Skeletal muscle satellite cell (primary cell): ENCODE results near the gene GXYLT2.

Experiments used
- H3K27me3 ChIP-seq: 2 replicates; pipeline ENCODE4 v1.7.0; 2013; ENCODE audit warnings: low read length; ENCODE audit not compliant: control insufficient read depth, insufficient read depth
- H3K36me3 ChIP-seq: 2 replicates; pipeline ENCODE4 v1.7.0; 2013; ENCODE audit warnings: mild to moderate bottlenecking, control low read depth, low read length; ENCODE audit not compliant: insufficient read depth
- H3K4me1 ChIP-seq: 2 replicates; pipeline ENCODE4 v1.7.0; 2013; ENCODE audit warnings: low read length; ENCODE audit not compliant: control insufficient read depth, insufficient read depth
- H3K4me2 ChIP-seq: 2 replicates; pipeline ENCODE4 v1.7.0; 2013; ENCODE audit warnings: mild to moderate bottlenecking, low read length
- H3K4me3 ChIP-seq: 2 replicates; pipeline ENCODE4 v1.7.0; 2013; ENCODE audit warnings: low read length
- H3K9ac ChIP-seq: 2 replicates; pipeline ENCODE4 v1.7.0; 2013; ENCODE audit warnings: mild to moderate bottlenecking, low read depth, low read length, moderate library complexity
- H3K9me3 ChIP-seq: replicated peaks from 2 replicates; pipeline ENCODE4 v1.7.0; 2013; ENCODE audit warnings: mild to moderate bottlenecking, control low read depth, low read length

The GXYLT2 gene

DNA sequence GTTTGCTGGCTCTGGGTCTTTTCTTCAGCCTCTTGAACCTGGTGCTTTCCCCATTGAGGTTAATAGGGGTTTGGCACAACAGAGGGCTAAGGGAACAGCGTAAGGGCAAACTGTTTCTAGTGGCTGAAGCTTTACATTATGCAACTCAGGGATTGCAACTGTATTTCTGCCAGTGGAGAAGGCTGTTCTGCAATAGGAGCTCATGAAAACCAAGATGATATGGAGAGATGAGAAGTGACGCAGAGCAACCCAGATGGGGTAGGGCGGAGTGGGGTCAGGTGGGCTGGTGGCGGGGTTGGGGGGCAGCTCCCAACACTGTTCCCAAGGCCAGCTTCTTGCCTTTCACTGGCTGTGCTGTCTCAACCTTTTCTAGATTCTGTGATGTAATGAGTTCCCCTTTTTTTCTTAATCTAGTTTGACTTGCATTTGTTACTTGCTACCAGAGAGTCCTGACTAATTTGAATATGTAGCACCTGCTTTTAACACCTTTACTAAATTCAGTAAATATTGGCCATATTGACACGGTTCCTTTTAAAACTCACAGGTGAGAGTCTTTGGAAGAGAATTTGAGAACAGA lies 7.2 kb downstream of the GXYLT2 start:
- H3K27me3 ChIP-seq, result peaks cover 5% of the 10 kb centered on the region
- peaks cover 32% of the 10 kb centered on the region for H3K4me1 ChIP-seq
- H3K4me2 ChIP-seq, result no peak overlapping the region
- no peak overlapping the region for H3K4me3 ChIP-seq
- no peak overlapping the region for H3K9ac ChIP-seq
- H3K9me3 ChIP-seq, result no peaks in the 10 kb centered on the region
- H3K36me3 ChIP-seq, result no peaks in the 10 kb centered on the region

DNA sequence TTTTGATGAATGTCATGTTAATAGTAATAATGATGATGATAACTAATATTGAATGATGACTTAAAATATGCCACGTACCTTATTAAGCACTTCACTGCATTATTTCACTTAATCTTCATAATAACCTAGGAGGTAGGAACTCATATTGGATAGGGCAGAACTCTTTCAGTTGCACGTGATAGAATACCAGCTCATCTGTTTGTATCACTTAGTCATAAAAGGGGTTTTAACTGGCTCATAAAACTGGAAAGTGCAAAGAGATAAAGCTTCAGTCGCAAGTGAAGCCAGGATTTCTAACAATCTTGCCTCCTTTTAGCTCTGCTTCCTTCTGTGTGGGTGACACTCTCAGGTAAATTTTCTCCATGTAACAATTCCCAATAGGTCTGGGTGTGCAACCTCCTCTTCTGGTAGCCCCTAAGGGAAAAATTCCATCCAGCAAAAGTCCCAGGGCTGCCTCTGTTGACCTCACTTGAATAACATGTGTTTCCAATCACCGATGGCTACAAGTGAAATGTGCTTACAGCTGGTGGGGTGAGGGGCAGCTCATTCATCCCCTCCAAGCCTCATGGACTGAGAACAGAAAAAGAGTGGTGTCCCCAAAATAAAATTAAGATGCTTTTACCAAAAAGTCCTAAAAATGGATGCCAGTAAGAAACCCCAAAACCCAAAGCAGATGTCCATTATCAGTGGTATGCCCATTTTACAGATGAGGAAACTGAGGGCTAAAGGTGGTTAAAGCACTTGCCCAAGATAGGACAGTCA lies 9.3 kb downstream of the GXYLT2 start:
- H3K4me3 ChIP-seq, result no peak overlapping the region
- peaks cover 5% of the 10 kb centered on the region for H3K27me3 ChIP-seq
- peaks cover 11% of the 10 kb centered on the region for H3K4me1 ChIP-seq
- no peak overlapping the region for H3K9ac ChIP-seq
- no peak overlapping the region for H3K4me2 ChIP-seq
- no peaks in the 10 kb centered on the region for H3K9me3 ChIP-seq
- no peaks in the 10 kb centered on the region for H3K36me3 ChIP-seq

- no peak overlapping the region for H3K4me2 ChIP-seq
- no peak overlapping the region for H3K4me3 ChIP-seq
- H3K36me3 ChIP-seq, result no peaks in the 10 kb centered on the region
- no peaks in the 10 kb centered on the region for H3K9me3 ChIP-seq
- H3K27me3 ChIP-seq, result peaks cover 5% of the 10 kb centered on the region
- H3K9ac ChIP-seq, result no peak overlapping the region
- peaks cover 6% of the 10 kb centered on the region for H3K4me1 ChIP-seq
Measured at GRCh38 chr3:72897758-72898007, 9.8 kb downstream of the GXYLT2 start.

DNA sequence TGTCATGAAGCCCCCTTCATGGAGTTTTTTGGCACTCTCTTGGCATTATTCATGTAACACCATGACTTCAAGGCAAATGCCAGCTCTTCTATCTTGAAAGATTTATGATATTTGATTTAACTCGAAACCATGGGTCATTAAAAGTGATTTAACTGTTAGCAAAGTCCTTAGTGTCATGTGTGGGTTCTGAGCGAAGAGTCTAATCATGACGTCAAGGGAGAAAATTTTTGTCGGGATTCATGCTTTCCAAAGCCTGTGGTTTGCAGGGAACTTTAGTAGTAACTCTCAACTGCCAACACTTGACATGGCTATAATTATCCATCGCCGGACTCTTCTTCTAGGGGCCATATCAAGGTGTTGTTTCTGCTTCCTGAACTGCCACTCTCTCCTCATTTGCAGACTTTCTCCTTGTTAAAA lies 11.5 kb downstream of the GXYLT2 start:
- no peak overlapping the region for H3K4me3 ChIP-seq
- peaks cover 5% of the 10 kb centered on the region for H3K27me3 ChIP-seq
- no peak overlapping the region for H3K9ac ChIP-seq
- H3K4me1 ChIP-seq, result no peaks in the 10 kb centered on the region
- no peaks in the 10 kb centered on the region for H3K36me3 ChIP-seq
- no peak overlapping the region for H3K4me2 ChIP-seq
- H3K9me3 ChIP-seq, result no peaks in the 10 kb centered on the region

DNA sequence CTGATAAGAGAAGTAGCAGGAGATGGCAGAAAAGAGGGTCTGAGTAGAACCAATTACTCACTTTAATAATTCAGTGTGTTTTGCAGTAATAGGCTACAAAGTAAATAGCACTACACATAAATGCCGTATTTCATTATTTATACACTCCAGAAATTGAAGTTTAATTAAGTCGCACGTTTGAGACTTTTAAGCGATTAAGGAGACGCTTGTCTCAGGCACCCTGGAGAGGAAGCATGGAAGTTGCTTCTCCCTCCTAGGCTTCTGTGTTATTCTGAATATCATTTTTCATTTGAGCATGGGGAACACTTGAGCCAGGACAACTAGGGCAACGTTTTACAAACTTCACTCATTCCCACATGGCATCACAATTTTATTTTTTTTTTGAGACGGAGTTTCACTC lies 12.2 kb downstream of the GXYLT2 start:
- H3K9ac ChIP-seq, result no peak overlapping the region
- no peaks in the 10 kb centered on the region for H3K36me3 ChIP-seq
- no peaks in the 10 kb centered on the region for H3K9me3 ChIP-seq
- H3K4me3 ChIP-seq, result no peak overlapping the region
- no peak overlapping the region for H3K4me2 ChIP-seq
- peaks cover 5% of the 10 kb centered on the region for H3K27me3 ChIP-seq
- no peaks in the 10 kb centered on the region for H3K4me1 ChIP-seq

DNA sequence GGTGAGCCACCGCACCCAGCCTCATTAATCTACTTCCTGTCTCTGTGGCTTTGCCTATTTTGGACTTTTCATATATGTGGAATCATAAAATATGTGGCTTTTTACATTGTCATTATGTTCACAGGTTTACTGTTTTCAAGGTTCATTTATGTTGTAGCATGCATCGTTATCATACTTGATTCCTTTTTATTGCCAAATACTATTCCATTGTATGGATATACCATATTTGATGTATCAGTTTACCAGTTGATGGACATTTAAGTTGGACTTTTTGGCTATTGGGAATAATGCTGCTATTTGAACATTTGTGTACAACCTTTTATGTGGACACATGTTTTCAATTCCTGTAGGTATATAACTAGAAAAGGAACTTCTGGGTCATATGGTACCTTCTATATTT lies 14.0 kb downstream of the GXYLT2 start:
- Histone ChIP-seq H3K4me1 (peaks cover 4% of the 10 kb centered on the region), H3K36me3 (no peaks in the 10 kb centered on the region), H3K4me3 (no peak overlapping the region), H3K4me2 (no peak overlapping the region), H3K9ac (no peak overlapping the region), H3K9me3 (no peaks in the 10 kb centered on the region), H3K27me3 (peaks cover 5% of the 10 kb centered on the region)

GRCh38 chr3:72903004-72903403 lies 15.2 kb downstream of the GXYLT2 start:
- no peak overlapping the region for H3K4me2 ChIP-seq
- H3K4me1 ChIP-seq, result peaks cover 16% of the 10 kb centered on the region
- H3K36me3 ChIP-seq, result no peaks in the 10 kb centered on the region
- H3K9ac ChIP-seq, result no peak overlapping the region
- no peak overlapping the region for H3K4me3 ChIP-seq
- H3K27me3 ChIP-seq, result peaks cover 5% of the 10 kb centered on the region
- no peaks in the 10 kb centered on the region for H3K9me3 ChIP-seq

DNA sequence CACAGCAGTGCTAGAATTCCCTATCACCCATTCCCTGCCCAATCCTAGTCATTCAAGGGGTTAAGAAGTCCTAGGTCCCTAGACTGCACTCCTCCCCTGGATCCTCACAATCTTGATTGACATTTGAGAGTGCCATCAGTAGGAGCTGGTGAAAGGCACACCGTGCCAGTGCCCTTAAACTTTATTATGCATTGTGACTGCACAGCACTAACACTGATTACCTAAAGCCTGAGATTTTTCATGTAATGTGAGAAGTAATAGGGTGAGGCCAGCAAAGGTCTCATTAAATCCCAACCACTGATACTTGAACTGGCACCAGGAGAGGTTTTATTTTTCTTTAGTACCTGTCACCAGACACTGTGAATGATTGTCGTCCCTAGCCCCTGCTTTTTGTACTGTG lies 16.3 kb downstream of the GXYLT2 start:
- no peaks in the 10 kb centered on the region for H3K9me3 ChIP-seq
- no peak overlapping the region for H3K4me3 ChIP-seq
- H3K9ac ChIP-seq, result no peak overlapping the region

GRCh38 chr3:72906154-72906553 lies 18.3 kb downstream of the GXYLT2 start:
- Histone ChIP-seq H3K4me1 (peaks cover 22% of the 10 kb centered on the region), H3K4me2 (no peak overlapping the region), H3K9me3 (no peaks in the 10 kb centered on the region), H3K27me3 (no peaks in the 10 kb centered on the region), H3K9ac (no peak overlapping the region), H3K36me3 (no peaks in the 10 kb centered on the region), H3K4me3 (no peak overlapping the region)

More for the DNA sequence above, 16.3 kb downstream of the GXYLT2 start:
- Histone ChIP-seq H3K4me1 (peaks cover 22% of the 10 kb centered on the region), H3K36me3 (no peaks in the 10 kb centered on the region), H3K27me3 (peaks cover 5% of the 10 kb centered on the region), H3K4me2 (no peak overlapping the region)

GRCh38 chr3:72907131-72907711 lies 19.4 kb downstream of the GXYLT2 start:
- H3K4me2 ChIP-seq, result peak overlapping the region; percentile 59
- peaks cover 22% of the 10 kb centered on the region for H3K4me1 ChIP-seq
- peak overlapping the region; percentile 5 for H3K9ac ChIP-seq
- H3K27me3 ChIP-seq, result no peaks in the 10 kb centered on the region
- no peaks in the 10 kb centered on the region for H3K9me3 ChIP-seq
- H3K4me3 ChIP-seq, result peak overlapping the region; percentile 33
- no peaks in the 10 kb centered on the region for H3K36me3 ChIP-seq

- Histone ChIP-seq H3K4me2 (peak overlapping the region; percentile 59), H3K36me3 (no peaks in the 10 kb centered on the region), H3K4me1 (peaks cover 22% of the 10 kb centered on the region), H3K4me3 (peak overlapping the region; percentile 33), H3K27me3 (no peaks in the 10 kb centered on the region), H3K9ac (peak overlapping the region; percentile 45), H3K9me3 (no peaks in the 10 kb centered on the region)
Measured at GRCh38 chr3:72907731-72908620, 20.1 kb downstream of the GXYLT2 start.
